Activated CD4-positive, CD25-positive, alpha-beta regulatory T cell treated with anti-CD3 and anti-CD28 coated beads, Interleukin-2, amount 50 U/mL, for 72 hours (primary cell): Measurements from ENCODE around the gene SNRPB2.

Source experiments
- DNase-seq: peaks from one replicate; pipeline ENCODE4 v3.0.0; 2021

SNRPB2 gene

DNA sequence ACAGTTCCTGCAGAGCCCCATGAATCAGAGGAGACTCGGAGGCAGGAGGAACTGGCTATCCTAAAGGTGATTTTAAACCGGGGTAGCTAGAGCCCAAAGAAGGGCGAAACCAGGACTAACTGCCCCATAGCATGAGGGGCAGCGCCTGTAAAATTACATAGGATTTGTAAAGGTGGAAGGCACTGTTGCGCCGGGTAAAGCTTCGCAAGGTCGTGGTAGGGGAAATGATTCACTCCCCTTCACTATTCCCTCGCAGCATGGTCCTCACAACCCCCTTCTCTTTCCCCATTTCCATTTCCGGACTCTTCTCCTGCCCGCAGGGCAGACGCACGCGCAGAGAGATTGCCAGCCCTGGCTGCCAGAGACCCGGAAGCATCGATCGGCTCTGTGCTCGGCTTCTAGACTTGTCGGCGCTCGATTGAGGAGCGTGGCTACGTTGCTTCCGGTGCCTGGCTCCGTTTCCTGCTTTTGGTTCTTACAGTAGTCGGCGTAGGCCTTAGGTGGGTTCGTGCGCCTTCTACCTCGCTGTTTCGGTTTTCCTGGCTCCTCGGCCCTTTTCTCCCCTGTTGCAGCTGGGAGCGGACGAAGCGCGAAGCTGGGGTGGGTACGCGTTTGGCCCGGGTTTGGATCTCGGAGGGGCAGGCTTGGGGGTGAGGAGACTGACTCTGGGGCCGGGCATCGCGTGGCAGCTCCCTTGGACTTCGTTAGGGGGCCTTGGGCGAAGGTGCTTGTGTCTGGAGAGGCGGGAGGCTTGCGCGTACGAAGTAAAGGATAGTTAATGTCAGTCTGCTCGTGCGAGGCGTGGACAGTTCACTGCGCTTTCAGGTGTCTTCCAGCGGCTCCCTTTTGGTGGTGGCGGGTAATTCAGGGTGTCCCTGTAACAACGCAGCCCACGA lies at the start of gene SNRPB2:
TSS of gene SNRPB2 (plus strand) at position 462 of the 896 bp plus-strand sequence. CDS start 1,677 bp downstream, outside the sequence.
- peak; percentile 87 for DNase-seq

DNA sequence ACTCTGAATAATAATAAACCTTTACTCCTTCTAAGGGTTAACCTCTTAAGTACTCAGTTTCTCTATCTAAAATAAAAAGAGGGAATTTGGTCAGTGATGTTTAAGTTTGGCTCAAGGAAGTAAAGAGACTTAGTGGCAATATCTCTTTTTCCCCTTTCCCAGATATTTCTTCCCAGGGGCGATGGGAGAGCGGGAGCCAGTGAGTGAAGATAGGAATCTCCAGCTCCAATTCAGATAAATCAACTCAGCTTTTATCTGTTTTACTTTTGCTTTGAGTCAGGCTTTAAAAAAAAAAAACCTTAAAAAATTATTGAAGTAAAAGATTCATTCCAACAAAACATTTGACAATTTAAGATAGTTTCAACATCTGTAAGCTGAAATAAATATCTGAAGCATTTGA lies 45.4 kb upstream of the SNRPB2 start:
- DNase-seq, result no peak

DNA sequence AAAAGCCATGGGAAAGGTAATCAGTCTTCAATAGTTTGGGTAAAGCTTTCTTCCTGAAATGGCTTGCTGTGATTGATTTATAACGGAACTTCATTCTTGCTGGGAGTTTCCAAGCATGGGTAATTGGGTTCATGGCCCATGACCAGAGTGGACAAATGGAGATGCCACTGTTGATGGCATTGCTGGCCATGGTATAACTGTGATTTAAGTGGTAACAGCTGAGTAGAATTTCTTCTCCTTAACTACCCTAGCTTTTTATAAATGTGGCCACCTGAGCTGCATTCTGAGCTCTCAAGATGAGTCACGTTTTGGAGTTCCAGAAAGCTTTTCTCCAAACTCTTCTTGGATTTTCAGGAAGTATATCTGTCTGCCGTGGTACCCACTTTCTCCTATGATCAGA lies 39.9 kb upstream of the SNRPB2 start:
- DNase-seq, result no peak

DNA sequence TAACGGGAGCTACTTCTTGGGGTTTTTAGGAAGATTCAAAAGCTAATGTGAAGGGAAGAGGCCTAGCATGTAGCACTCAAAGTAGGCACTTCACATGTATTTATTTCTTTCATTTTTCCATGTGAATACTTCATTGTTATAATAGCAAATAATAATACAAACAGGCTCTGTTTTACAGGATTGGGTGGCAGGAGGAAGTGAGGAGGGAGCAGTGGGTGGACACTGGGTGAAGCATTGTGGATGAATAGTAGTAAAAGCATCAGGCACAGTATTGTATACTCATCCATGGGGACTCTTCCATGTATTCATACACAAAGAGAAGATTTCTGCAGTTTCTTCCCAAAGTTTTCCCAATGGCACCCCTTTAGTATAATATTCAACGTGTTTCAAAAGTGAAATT lies 38.4 kb upstream of the SNRPB2 start:
- no peak for DNase-seq

DNA sequence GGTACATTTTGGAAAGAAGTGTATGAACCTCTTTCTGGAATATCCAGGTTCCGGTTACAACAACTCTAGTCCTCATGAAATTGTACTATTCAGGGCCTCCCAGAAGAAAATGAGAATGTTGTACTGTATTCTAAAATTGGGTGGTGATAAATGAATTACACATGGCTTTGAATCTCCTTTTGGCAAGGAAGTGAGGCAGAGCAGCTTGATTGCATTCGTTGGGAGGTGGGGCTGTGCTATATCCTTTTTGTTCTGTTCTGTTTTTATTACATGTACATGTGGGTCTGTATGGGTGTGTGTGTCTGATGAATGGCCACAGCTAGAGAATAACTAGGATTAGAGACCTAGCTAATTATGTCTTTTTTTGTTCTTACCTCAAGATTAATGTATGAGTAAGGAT lies 37.8 kb upstream of the SNRPB2 start:
- DNase-seq, result no peak

DNA sequence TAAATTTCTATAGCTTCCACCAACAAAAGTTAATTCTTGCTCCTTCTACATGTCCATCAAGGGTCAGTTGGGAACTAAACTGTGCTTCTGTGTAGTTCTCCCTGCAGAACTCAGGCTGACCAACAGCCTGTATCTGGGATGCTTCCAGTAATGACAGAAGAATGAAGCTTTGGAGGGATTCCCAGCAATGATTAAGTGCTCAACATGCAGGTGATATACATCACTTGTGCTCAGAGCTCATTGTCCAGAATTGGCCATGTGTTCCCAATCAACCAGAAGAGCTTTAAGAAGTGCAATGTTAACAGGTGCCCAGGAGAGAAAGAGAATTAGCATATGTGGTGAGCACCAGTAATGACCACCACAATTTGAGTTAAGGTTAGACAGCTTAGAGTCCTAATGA lies 37.4 kb upstream of the SNRPB2 start:
- DNase-seq, result no peak

DNA sequence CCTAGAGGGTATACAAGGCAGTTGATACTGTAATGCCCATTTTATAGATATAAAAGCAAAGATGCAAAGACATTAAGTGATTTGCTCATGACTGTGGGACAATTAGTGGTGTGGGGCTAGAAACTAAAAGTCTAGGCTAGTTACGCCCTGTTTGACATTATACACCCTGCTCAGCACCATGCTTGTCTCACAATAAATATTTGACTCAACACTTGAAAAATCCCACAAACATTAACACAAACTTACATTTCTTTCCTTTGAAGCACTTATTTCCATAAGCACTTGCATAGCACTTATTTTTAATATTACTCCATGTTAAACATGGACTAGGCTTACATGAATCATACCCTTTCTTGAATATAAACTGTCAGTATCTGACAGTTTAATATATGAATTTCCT lies 36.5 kb upstream of the SNRPB2 start:
- no peak for DNase-seq

DNA sequence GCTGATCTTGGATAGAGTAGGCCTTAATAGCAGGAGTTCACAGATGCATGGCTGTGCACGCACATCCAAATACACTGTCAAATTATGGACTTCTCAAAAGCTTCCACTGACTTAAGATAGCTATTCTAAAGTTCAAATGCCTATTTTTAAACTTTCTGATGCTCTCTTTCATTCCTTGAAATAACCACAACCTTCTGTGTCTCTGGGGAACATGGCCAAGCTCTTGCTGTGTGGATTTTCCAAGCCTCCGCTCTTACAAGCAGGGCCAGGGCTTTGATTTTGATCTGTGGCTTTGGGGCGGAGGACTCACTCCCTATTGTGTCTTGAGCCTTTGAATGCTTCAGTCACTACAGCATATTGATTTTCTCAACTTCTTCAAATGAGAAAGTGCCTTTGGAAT lies 35.7 kb upstream of the SNRPB2 start:
- DNase-seq, result no peak

DNA sequence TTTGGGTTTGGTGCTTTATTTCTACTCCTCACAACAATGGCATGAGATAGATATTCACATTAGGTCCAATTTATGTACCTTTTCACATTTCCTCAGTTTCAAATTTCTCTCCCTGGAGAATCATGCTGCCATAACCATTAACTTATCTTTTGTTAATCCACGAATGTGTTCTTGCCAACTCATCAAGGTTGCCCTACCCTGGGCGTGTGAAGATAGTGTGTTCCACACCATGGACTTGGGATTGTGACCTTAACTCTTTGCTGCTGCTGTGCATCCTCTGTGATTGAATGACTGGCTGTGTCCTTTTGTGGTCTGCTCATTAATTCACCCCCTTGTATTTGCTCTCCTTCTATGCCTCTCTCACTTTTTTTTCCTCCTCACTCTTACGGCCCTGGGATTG lies 34.2 kb upstream of the SNRPB2 start:
- DNase-seq, result no peak

DNA sequence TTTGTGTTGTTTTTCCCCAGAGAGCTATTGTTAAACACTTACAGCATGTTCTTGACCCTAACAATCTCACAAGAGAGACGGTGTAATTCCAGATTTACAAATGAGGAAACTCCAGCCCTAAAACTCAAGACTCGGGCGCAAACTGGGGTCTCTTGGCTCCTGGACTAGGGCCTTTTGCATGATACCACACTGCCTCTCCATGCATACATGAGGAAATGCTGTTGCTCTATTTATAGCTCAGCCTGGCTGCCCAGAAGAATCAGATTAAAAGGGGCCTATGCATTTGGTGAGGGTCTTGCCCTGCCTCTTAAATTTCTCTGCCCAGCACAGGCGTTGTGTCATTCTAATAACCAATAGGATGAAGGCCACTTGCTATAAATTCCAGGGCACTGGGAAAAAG lies 30.5 kb upstream of the SNRPB2 start:
- no peak for DNase-seq

DNA sequence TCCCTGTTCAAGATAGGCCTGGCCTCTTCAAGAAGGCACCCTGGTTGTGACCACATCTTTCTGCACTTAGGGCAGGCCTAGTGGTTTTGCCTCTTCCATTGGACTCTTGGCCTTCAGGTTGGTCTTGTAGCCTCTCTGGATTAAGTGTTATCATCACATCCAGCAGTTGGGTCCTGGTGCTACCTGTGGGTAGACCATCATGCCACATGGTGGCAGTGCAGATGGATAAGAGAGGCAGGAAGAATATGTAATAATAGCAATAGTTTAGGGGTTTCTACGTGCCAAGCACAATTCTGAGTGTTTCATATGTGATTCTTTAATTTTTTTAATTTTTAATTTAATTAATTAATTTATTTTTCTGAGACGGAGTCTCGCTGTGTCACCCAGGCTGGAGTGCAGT lies 28.5 kb upstream of the SNRPB2 start:
- no peak for DNase-seq

DNA sequence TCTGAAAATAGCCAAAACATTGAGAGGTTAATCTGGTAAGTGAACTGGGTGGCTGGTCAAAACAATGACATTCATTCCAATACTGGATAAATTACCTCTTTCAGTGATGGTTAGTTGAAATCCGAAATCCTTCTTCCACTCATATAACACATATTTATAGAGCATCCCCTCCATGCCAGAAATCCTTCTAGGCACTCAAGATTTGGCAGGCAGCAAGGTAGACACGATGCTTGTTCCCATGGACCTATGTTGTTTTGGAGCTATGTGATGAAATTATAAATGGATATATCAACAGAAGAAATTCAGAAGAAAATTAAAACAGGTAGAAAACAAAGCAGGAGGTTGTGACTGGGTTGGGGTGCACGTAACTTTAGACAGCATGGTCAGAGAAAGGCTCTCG lies 26.3 kb upstream of the SNRPB2 start:
- no peak for DNase-seq

DNA sequence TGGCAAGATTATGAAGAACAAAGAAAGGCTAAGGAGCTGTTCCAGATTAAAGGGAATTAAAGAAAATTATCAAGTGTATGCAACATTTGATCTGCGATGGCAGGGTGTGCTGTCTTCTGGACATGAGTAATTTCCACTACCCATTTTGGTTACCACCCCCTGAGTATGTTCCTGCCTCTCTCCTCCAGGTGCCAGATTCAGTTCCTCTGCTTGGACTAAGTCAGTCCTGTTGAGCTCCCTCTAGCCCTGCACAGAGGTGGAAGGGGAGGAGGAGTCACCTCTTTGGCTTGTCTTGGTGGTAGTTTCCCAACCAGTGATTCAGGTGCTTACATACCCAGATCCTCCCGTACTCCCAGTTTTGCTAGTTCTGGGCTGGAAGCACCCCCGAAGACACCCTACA lies 22.2 kb upstream of the SNRPB2 start:
- no peak for DNase-seq

DNA sequence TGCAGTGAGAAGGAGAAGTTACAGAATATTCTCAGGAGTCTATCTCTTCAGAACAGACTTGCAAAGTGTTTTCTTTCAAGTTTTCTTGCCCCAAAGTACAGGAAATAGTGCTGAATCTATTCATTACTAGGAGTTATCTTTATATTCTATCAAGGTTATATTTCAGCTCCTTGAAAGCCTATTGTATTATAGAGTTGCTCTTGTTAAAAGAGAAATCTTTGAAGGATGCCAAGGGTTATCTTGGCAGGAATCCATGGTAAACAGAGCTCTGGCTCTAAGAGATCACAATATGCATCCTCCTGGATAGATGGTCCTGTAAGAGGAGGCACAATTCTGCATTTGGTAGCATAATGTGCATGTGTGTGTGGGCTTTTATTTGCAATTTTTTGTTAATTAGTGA lies 21.2 kb upstream of the SNRPB2 start:
- no peak for DNase-seq

DNA sequence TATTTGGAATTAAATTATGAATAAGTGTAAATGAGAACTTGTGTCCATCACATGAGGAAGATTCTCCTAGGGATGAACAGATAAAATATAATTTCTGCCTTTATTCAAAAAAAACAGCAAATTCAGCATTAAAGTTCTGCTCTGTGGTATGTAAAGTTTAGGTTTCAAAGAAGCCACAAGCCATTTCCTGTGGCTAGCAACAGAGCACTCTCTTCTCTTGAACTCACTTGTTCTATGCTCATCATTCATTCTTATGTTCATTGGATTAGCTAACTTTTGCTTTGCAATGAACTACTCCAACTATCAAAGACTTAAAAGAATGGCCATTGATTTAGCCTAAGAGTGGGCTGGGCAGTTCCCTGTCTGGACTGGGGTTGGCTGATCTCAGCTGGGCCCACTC lies 20.8 kb upstream of the SNRPB2 start:
- DNase-seq, result no peak

DNA sequence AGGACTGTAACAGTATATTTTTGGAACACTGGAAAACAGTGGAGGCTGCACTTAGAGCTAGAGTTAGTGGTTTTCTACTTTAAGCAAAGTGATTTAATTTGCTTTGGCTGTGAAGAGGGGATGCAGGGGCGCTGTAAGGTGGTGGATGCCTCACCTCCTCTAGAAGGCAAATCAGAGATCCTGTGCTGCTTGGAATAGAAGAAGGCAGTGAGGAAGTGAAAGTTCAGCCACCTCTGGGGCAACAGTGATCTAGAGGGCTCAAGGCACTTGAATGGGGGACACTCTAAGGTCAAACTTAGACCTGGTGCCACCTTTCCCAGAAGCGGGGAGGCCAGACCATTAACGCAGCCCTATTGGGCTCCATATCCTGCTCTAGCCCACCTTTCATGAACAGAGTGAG lies 19.0 kb upstream of the SNRPB2 start:
- no peak for DNase-seq

DNA sequence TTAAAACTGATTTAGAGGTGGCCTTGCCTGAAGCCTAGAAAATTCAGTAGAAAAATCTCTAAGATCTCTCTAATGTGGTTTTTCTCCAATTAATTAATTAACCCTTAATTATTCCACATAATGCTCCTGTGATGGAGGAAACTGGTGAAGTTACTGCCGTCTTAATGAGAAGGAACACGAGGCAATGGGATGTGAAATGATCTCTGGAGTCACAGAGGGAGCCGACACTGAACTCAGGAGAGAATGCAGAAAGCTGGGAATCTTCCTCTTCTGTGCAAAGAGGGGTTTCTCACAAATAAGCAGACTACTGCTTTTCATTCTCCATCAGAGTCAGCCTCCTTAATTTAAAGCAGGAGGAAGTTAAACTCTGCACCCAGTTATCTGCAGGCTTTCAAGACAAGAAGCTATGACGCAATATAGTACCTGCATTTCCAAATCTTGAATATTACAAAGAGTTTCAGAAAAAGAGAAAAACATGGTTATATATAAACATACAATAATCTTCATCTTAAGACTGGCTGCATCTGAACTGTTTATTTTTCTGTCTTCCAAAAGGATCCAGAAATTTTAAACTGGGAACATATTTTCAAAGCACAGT lies 18.1 kb upstream of the SNRPB2 start:
- DNase-seq, result no peak

DNA sequence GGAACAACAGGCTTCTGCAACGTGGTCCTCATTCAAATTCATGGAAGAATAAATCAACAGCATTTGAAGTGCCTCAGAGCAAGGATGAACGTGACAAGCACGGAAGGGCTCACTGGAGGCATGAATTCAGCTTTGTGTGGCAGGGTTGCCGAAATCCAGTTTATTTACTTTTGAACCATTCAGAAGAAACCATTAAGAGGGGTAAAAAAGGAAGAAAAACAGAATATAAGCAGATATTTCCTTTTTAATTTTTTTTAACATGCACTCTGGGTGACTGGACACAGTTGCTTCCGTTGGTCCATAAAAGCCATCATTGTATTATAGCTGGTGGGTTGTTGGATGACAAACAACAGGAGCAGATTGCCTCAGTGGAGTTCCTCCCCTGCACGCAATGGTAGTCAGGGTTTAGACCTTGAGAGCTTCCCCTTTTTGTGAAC lies 17.3 kb upstream of the SNRPB2 start:
- DNase-seq, result no peak

DNA sequence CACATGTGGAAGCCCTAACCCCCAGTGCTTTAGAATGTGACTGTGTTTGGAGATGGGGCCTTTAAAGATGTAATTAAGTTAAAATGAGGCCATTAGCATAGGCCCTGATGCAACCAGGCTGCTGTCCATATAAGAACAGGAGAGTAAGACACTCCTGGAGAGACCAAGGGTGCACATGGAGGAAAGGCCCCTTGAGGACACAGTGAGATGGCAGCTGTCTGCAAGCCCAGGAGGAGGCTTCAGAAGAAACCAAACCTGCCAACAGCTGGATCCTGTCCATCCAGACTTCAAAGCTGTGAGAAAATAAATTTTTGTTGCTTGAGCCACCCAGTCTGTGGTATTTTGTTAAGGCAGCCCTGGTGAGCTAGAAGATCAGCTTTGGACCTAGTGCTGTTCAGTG lies 16.8 kb upstream of the SNRPB2 start:
- DNase-seq, result no peak

DNA sequence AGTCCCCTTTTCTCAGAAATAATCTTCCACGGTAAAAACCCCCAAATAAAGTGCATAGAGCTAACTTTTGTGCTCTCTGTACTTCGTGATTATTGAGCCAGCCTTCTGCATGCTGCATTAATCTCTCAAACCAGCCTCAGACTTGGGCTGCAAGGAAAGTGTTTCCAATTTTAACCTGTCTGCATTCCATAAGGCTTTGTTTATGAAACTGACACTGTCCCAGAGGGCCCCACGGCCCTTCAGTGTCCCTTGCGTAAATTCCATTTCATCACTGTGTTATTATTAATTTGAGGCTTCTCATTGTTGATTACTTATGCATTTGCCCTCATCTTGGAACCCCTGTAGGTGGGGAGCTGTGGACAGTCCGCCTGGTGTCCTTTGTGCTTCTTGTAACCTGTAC lies 15.6 kb upstream of the SNRPB2 start:
- no peak for DNase-seq

DNA sequence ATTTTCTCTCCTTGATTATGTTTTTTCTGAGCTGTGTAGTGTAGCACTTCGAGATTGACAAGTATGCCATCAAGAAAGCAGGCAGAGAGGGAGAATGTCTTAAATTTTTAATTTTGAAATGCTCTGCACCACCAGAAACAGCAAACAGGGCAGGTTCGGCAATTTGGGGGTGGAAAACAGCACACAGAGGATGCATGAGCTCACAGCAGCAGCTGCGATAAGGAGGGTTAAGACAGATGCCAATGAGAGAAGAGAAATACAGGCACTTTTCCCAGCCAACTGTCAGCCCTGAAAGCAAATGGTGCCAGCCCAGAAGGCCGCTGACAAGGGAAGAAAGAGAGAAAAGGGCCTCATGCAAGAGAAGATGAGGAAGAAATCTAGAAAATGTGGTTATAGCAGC lies 15.1 kb upstream of the SNRPB2 start:
- DNase-seq, result no peak

DNA sequence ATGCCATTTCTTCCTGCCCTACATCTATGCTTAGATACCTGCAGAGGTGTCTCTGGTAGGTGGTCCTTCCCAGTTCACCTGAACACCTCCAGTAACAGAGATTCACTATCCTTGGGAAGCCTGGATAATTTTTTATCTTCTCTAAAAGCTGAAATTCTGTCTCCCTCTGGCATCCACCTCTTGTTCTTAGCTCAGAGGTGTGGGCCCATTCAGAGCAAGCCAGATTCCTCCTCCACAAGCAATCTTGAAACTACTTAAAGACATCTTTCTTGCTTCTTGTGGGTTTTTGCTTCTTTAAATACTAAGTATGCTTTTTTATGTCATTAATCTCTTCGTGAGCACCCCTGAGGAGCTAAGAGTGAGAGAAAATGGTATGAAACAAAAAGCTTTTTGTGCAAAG lies 10.4 kb upstream of the SNRPB2 start:
- no peak for DNase-seq

DNA sequence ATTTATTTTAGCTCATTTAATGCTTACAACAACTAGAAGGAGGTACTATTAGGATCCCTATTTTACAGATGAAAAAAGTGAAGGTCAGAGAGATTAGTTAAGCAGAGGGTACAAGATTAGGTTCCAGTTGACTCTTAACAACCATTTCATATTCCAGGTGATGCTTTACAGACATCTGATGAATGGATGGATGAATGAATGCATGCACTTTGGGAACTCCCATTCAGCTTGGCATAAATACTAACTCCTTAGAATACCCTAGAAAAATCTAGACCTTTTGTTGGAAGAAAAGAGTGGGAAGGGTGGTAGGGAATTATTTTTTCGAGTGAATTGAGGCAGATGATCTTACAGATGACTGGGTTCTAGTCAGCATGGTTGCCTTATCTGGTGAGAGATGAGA lies 746 bp upstream of the SNRPB2 start:
- DNase-seq, result no peak

DNA sequence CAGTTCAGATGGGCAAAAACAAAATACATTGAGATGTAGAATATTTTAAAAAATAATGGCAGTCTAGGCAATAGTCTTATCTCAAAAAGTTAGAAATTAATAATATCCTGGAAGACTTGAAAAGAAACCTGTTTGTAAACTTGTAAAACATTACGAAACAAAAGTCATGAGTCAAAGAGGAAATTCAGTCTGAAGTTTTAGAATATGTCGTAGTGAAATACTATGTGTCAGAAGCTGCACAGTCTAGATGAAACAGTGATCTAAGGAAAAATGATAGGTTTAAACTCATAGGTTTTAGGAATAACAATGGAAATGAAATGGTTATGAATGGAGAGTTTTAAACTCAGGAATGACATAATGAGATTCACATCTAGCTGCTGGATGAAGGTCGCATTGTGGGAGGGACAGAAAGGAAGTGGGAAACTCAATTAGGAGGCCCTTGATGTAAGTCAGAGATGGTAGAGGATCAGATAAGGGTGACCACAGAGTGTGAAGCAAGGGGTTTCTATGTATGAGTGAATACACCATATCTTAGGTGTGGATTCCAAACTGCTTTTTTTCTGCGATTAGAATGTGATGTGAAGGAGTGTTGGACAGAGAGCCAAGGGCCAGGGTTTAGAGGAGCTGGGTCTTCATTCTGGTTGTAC lies 2.8 kb downstream of the SNRPB2 start:
- no peak for DNase-seq
